ENCODE measurements around the gene TMEM131L.

DNA sequence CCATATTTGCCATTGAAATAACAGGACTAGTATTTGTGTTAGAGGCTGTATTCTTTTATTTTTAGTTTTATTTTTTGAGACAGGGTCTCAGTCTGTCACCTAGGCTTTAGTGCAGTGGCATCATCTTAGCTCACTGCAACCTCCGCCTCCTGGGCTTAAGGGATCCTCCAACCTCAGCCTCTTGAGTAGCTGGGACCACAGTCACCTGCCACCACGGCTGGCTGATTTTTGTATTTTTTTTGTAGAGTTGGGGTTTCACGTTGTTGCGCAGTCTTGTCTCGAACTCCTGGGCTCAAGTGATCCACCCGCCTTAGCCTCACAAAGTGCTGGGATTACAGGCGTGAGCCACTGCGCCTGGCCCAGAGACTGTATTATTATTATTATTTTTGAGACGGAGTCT, 15.3 kb downstream of the TMEM131L start:
- TF ChIP-seq POLR2AphosphoS5 (IDR thresholded peaks at IDR 0.05; ENCODE audit: low read depth, low read length), result no peak
- no peak for TF ChIP-seq POLR2A (IDR thresholded peaks at IDR 0.05; ENCODE audit: low read depth, low read length)
